Left ventricle myocardium inferior (tissue), 1 donor: ENCODE data around the gene TMEM238L. TPM values are rescaled to one million over a fixed set of nuclear protein-coding genes. Genes with fewer than 3 reads are reported as not detected.

ENCODE experiments used
- DNase-seq: peaks from one replicate; pipeline ENCODE4 v3.0.0-alpha.2; 2020
- H3K27ac ChIP-seq: fragments of 200-600 bp; replicated peaks from 2 replicates; pipeline ENCODE4 v1.8.0; 2021
- H3K27me3 ChIP-seq: fragments of 200-600 bp; 2 replicates; pipeline ENCODE4 v1.8.0; 2021; ENCODE audit warnings: low read depth
- H3K36me3 ChIP-seq: fragments of 200-600 bp; 2 replicates; pipeline ENCODE4 v1.8.0; 2021
- H3K4me1 ChIP-seq: fragments of 200-600 bp; 2 replicates; pipeline ENCODE4 v1.8.0; 2021
- H3K4me3 ChIP-seq: fragments of 200-600 bp; 2 replicates; pipeline ENCODE4 v1.8.0; 2021; ENCODE audit warnings: mild to moderate bottlenecking, moderate library complexity
- H3K9me3 ChIP-seq: fragments of 200-600 bp; replicated peaks from 2 replicates; pipeline ENCODE4 v1.8.0; 2021
- CTCF ChIP-seq: fragments of 200-600 bp; IDR thresholded peaks from 2 replicates; pipeline ENCODE4 v1.8.0; 2021; ENCODE audit warnings: antibody characterized with exemption, mild to moderate bottlenecking, borderline replicate concordance
- intact Hi-C: fragments of 100-400 bp; cut with micrococcal nuclease; formaldehyde crosslinking; loops from one replicate; pipeline ENCODE4 v1.11.0; 2022
- total RNA-seq: library from RNA; stranded (reverse); fragmentation: NEBNext Ultra II Directional; extraction: Animal tissue kit (Norgen Biotek cat#: 25700); gene quantifications from one replicate; pipeline ENCODE4 v1.2.1, GENCODE V29; 2021
- donor health status: DM: no; HTN: yes; CAD: no; lungs with severe emphysema.

Gene TMEM238L
- total RNA-seq, 1 donor from 2014 or later: not detected

GRCh38 chr17:10815319-10815718, 11.4 kb upstream of the TMEM238L start:
- Histone ChIP-seq H3K27ac (no peak overlapping the region), H3K4me1 (no peaks in the 10 kb centered on the region), H3K36me3 (no peaks in the 10 kb centered on the region), H3K4me3 (no peak overlapping the region), H3K9me3 (no peaks in the 10 kb centered on the region), H3K27me3 (no peaks in the 10 kb centered on the region)
- intact Hi-C loops: no loop called here
- no peak for DNase-seq
- TF ChIP-seq CTCF: no peak

GRCh38 chr17:10814075-10814474, 10.2 kb upstream of the TMEM238L start:
- no peak for DNase-seq
- intact Hi-C loops: no loop called here
- no peaks in the 10 kb centered on the region for H3K4me1 ChIP-seq
- H3K4me3 ChIP-seq: no peak overlapping the region
- H3K9me3 ChIP-seq: no peaks in the 10 kb centered on the region
- no peak overlapping the region for H3K27ac ChIP-seq
- no peak for TF ChIP-seq CTCF
- H3K36me3 ChIP-seq: no peaks in the 10 kb centered on the region
- H3K27me3 ChIP-seq: no peaks in the 10 kb centered on the region

GRCh38 chr17:10812674-10813073, 8.8 kb upstream of the TMEM238L start:
- peak; percentile 55 for DNase-seq
- no peak overlapping the region for H3K4me3 ChIP-seq
- H3K27me3 ChIP-seq: no peaks in the 10 kb centered on the region
- intact Hi-C loops: no loop called here
- no peaks in the 10 kb centered on the region for H3K4me1 ChIP-seq
- H3K9me3 ChIP-seq: no peaks in the 10 kb centered on the region
- TF ChIP-seq CTCF: no peak
- no peaks in the 10 kb centered on the region for H3K36me3 ChIP-seq
- H3K27ac ChIP-seq: no peak overlapping the region

- Histone ChIP-seq H3K27ac (no peak overlapping the region), H3K36me3 (no peaks in the 10 kb centered on the region), H3K27me3 (no peaks in the 10 kb centered on the region), H3K9me3 (no peaks in the 10 kb centered on the region), H3K4me3 (no peak overlapping the region), H3K4me1 (no peaks in the 10 kb centered on the region)
- TF ChIP-seq CTCF: no peak
- intact Hi-C loops: no loop called here
- DNase-seq: no peak
Observed at GRCh38 chr17:10809605-10810004, 5.7 kb upstream of the TMEM238L start.

- H3K4me1 ChIP-seq: no peaks in the 10 kb centered on the region
- no peak for DNase-seq
- no peak for TF ChIP-seq CTCF
- H3K27ac ChIP-seq: no peak overlapping the region
- intact Hi-C loops: no loop called here
- no peak overlapping the region for H3K4me3 ChIP-seq
- H3K36me3 ChIP-seq: no peaks in the 10 kb centered on the region
- no peaks in the 10 kb centered on the region for H3K27me3 ChIP-seq
- H3K9me3 ChIP-seq: no peaks in the 10 kb centered on the region
Observed at GRCh38 chr17:10807704-10808128, 3.8 kb upstream of the TMEM238L start.
